ENCODE results near the gene NSUN6.
A peak's percentile ranks its signal among the peaks of the same experiment; 100 is the strongest.
"Not testable (repeated sequence)": the region's sequence is repeated elsewhere in the genome, so short reads cannot be mapped to it uniquely, and the experiment has no call there.

NSUN6 gene

GRCh38 chr10:18611168-18611567 is 40.2 kb downstream of the NSUN6 start:
- Histone ChIP-seq H3K27me3 (ENCODE audit: control insufficient read depth in 2 of 2, insufficient read depth in 2 of 2, low read length in 2 of 2) (no peaks in the 10 kb centered on the region), H3K27ac (ENCODE audit: low read depth in 2 of 2, low read length in 2 of 2) (peak overlapping the region in 1 of 2 donors; percentile 73), H3K4me3 (ENCODE audit: low read length in 2 of 2) (no peak overlapping the region), H3K9me3 (ENCODE audit: control insufficient read depth in 2 of 2, low read length in 2 of 2) (no peaks in the 10 kb centered on the region), H3K9ac (ENCODE audit: low read depth in 1 of 2, low read length in 2 of 2) (no peak overlapping the region), H3K4me1 (ENCODE audit: control insufficient read depth in 2 of 2, insufficient read depth in 2 of 2, low read length in 2 of 2) (peaks cover 4% of the 10 kb centered on the region in 2 donors), H3K36me3 (ENCODE audit: control insufficient read depth in 2 of 2, insufficient read depth in 2 of 2, low read length in 2 of 2) (peaks cover 0 to 3% of the 10 kb centered on the region in 2 donors)

DNA sequence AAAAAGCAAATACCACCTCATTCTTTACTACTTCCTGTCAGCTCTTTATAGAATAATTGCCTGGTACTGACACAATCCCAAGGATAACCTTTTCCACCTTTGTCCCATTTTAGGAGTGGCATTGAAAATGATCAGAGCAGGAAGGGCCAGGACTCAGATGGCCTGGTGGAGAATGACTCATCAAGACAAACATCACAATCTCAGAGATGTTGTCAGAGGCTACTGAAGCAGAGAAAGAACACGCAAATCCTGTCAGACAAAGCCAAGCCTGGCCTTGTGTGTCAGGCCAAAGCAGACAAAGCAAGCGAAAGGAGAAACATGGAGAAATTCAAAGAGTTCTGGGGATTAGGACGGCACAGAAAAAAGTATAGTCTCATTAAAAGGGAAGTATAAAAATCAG is 40.9 kb downstream of the NSUN6 start:
- Histone ChIP-seq H3K27me3 (ENCODE audit: control insufficient read depth in 2 of 2, insufficient read depth in 2 of 2, low read length in 2 of 2) (no peaks in the 10 kb centered on the region), H3K9ac (ENCODE audit: low read depth in 1 of 2, low read length in 2 of 2) (no peak overlapping the region), H3K4me1 (ENCODE audit: control insufficient read depth in 2 of 2, insufficient read depth in 2 of 2, low read length in 2 of 2) (peaks cover 4% of the 10 kb centered on the region in 2 donors), H3K9me3 (ENCODE audit: control insufficient read depth in 2 of 2, low read length in 2 of 2) (no peaks in the 10 kb centered on the region), H3K27ac (ENCODE audit: low read depth in 2 of 2, low read length in 2 of 2) (peak overlapping the region; percentile 73 to 82), H3K4me3 (ENCODE audit: low read length in 2 of 2) (no peak overlapping the region), H3K36me3 (ENCODE audit: control insufficient read depth in 2 of 2, insufficient read depth in 2 of 2, low read length in 2 of 2) (peaks cover 0 to 3% of the 10 kb centered on the region in 2 donors)

DNA sequence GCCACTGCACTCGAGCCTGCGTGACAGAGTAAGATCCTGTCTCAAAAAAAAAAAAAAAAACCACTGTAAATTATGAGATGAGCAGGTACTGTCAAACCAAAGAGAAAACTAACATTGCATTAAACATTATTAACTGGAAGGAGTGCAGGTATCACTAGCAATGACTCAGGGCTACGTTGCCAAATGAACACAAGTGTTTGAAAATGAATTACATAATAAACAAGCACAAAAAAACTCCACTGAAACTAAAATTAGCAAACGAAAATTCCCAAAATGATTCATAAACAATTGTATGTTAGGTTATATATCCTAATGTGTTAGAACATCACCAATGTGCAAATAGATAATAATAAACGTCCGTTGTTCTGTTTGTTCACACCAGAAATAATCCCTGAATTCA is 42.8 kb downstream of the NSUN6 start:
- H3K36me3 ChIP-seq (ENCODE audit: control insufficient read depth in 2 of 2, insufficient read depth in 2 of 2, low read length in 2 of 2), result no peaks in the 10 kb centered on the region
- no peak overlapping the region for H3K9ac ChIP-seq (ENCODE audit: low read depth in 1 of 2, low read length in 2 of 2)
- H3K4me3 ChIP-seq (ENCODE audit: low read length in 2 of 2), result no peak overlapping the region
- peaks cover 4% of the 10 kb centered on the region in 2 donors for H3K4me1 ChIP-seq (ENCODE audit: control insufficient read depth in 2 of 2, insufficient read depth in 2 of 2, low read length in 2 of 2)
- H3K27me3 ChIP-seq (ENCODE audit: control insufficient read depth in 2 of 2, insufficient read depth in 2 of 2, low read length in 2 of 2), result no peaks in the 10 kb centered on the region
- H3K27ac ChIP-seq (ENCODE audit: low read depth in 2 of 2, low read length in 2 of 2), result no peak overlapping the region
- H3K9me3 ChIP-seq (ENCODE audit: control insufficient read depth in 2 of 2, low read length in 2 of 2), result no peaks in the 10 kb centered on the region

- no peaks in the 10 kb centered on the region for H3K9me3 ChIP-seq (ENCODE audit: control insufficient read depth in 2 of 2, low read length in 2 of 2)
- H3K27me3 ChIP-seq (ENCODE audit: control insufficient read depth in 2 of 2, insufficient read depth in 2 of 2, low read length in 2 of 2), result no peaks in the 10 kb centered on the region
- H3K4me1 ChIP-seq (ENCODE audit: control insufficient read depth in 2 of 2, insufficient read depth in 2 of 2, low read length in 2 of 2), result peaks cover 4% of the 10 kb centered on the region in 2 donors
- no peak overlapping the region for H3K9ac ChIP-seq (ENCODE audit: low read depth in 1 of 2, low read length in 2 of 2)
- no peak overlapping the region for H3K27ac ChIP-seq (ENCODE audit: low read depth in 2 of 2, low read length in 2 of 2)
- no peaks in the 10 kb centered on the region for H3K36me3 ChIP-seq (ENCODE audit: control insufficient read depth in 2 of 2, insufficient read depth in 2 of 2, low read length in 2 of 2)
- no peak overlapping the region for H3K4me3 ChIP-seq (ENCODE audit: low read length in 2 of 2)
Measured at GRCh38 chr10:18607503-18608378, 43.6 kb downstream of the NSUN6 start.

DNA sequence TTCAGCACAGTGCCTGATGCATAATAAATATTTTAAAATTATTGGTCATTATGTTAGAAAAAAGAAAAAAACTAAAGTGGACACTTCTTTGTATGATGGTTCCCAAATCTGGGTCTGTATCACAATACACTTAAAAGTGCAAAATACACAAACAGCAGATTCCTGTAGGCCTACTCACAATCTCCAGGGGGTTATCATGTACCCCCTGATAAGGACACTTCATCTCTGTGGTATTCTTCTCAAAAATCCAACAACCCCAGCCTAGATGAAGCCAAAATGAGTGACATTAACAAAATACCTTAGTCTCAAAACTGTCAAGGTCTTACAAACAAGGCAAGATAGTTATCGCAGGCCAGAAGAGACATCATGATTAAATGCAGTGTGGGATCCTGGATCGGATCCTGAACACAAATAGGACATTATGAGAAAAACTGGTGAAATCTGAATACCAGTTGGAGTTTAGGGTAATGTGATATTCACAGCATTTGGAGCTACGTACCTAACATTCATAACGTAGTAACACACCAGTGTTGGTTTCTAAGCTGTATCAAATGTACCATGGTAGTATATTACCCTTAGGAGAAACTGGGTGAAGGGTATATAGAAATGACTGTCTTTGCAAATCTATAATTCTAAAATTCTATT is 45.2 kb downstream of the NSUN6 start:
- no peaks in the 10 kb centered on the region for H3K9me3 ChIP-seq (ENCODE audit: control insufficient read depth in 2 of 2, low read length in 2 of 2)
- no peaks in the 10 kb centered on the region for H3K27me3 ChIP-seq (ENCODE audit: control insufficient read depth in 2 of 2, insufficient read depth in 2 of 2, low read length in 2 of 2)
- no peak overlapping the region for H3K27ac ChIP-seq (ENCODE audit: low read depth in 2 of 2, low read length in 2 of 2)
- no peak overlapping the region for H3K4me3 ChIP-seq (ENCODE audit: low read length in 2 of 2)
- H3K9ac ChIP-seq (ENCODE audit: low read depth in 1 of 2, low read length in 2 of 2), result no peak overlapping the region
- H3K36me3 ChIP-seq (ENCODE audit: control insufficient read depth in 2 of 2, insufficient read depth in 2 of 2, low read length in 2 of 2), result no peaks in the 10 kb centered on the region
- peaks cover 4% of the 10 kb centered on the region in 2 donors for H3K4me1 ChIP-seq (ENCODE audit: control insufficient read depth in 2 of 2, insufficient read depth in 2 of 2, low read length in 2 of 2)

DNA sequence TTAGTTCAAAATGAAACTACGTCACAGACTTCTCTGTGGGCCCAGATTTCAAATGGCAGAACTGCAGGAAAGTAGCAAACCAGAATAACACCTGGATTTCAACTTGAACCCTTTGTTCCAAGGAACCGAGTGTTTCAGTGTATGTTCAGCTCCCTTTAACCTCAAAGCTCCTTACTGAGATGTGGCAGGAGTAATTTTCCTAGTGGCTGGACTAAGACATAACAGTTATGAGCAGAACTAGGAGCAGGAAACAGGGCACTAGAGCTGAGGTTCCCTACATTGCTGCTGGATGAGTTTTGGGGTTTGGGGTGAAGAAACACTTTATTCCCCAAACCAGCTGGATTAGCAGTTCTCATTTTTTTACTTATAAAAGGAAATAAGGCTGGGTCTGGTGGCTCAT is 50.1 kb downstream of the NSUN6 start:
- Histone ChIP-seq H3K4me1 (ENCODE audit: control insufficient read depth in 2 of 2, insufficient read depth in 2 of 2, low read length in 2 of 2) (no peaks in the 10 kb centered on the region), H3K27me3 (ENCODE audit: control insufficient read depth in 2 of 2, insufficient read depth in 2 of 2, low read length in 2 of 2) (no peaks in the 10 kb centered on the region), H3K9ac (ENCODE audit: low read depth in 1 of 2, low read length in 2 of 2) (no peak overlapping the region), H3K9me3 (ENCODE audit: control insufficient read depth in 2 of 2, low read length in 2 of 2) (no peaks in the 10 kb centered on the region), H3K36me3 (ENCODE audit: control insufficient read depth in 2 of 2, insufficient read depth in 2 of 2, low read length in 2 of 2) (no peaks in the 10 kb centered on the region), H3K4me3 (ENCODE audit: low read length in 2 of 2) (no peak overlapping the region), H3K27ac (ENCODE audit: low read depth in 2 of 2, low read length in 2 of 2) (no peak overlapping the region)

DNA sequence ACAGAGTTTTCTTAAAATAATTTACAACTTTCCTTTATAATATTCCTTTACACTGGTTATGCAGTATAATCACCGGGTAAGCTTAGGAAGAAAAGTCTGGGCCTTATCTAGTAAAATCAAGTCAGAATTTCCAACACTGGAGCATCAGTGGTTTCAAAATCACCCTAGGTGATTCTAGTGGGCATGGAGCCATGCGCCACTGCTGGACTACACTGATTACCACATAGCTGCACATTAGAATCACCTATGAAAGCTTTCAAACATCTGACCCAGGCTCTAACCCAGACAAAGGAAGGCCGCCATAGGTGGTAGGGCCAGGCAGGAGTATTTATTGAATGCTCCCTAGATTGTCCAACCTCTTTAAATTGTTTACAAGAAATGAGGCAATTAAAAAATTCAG is 52.0 kb downstream of the NSUN6 start:
- H3K4me1 ChIP-seq (ENCODE audit: control insufficient read depth in 2 of 2, insufficient read depth in 2 of 2, low read length in 2 of 2), result no peaks in the 10 kb centered on the region
- no peak overlapping the region for H3K27ac ChIP-seq (ENCODE audit: low read depth in 2 of 2, low read length in 2 of 2)
- H3K4me3 ChIP-seq (ENCODE audit: low read length in 2 of 2), result no peak overlapping the region
- H3K9me3 ChIP-seq (ENCODE audit: control insufficient read depth in 2 of 2, low read length in 2 of 2), result no peaks in the 10 kb centered on the region
- H3K36me3 ChIP-seq (ENCODE audit: control insufficient read depth in 2 of 2, insufficient read depth in 2 of 2, low read length in 2 of 2), result peaks cover 0 to 8% of the 10 kb centered on the region in 2 donors
- no peaks in the 10 kb centered on the region for H3K27me3 ChIP-seq (ENCODE audit: control insufficient read depth in 2 of 2, insufficient read depth in 2 of 2, low read length in 2 of 2)
- H3K9ac ChIP-seq (ENCODE audit: low read depth in 1 of 2, low read length in 2 of 2), result no peak overlapping the region

- Histone ChIP-seq H3K9me3 (ENCODE audit: control insufficient read depth in 2 of 2, low read length in 2 of 2) (no peaks in the 10 kb centered on the region), H3K4me3 (ENCODE audit: low read length in 2 of 2) (no peak overlapping the region), H3K27ac (ENCODE audit: low read depth in 2 of 2, low read length in 2 of 2) (no peak overlapping the region), H3K27me3 (ENCODE audit: control insufficient read depth in 2 of 2, insufficient read depth in 2 of 2, low read length in 2 of 2) (no peaks in the 10 kb centered on the region), H3K9ac (ENCODE audit: low read depth in 1 of 2, low read length in 2 of 2) (no peak overlapping the region), H3K4me1 (ENCODE audit: control insufficient read depth in 2 of 2, insufficient read depth in 2 of 2, low read length in 2 of 2) (no peaks in the 10 kb centered on the region), H3K36me3 (ENCODE audit: control insufficient read depth in 2 of 2, insufficient read depth in 2 of 2, low read length in 2 of 2) (peaks cover 0 to 8% of the 10 kb centered on the region in 2 donors)
Measured at GRCh38 chr10:18594574-18595156, 56.7 kb downstream of the NSUN6 start.

DNA sequence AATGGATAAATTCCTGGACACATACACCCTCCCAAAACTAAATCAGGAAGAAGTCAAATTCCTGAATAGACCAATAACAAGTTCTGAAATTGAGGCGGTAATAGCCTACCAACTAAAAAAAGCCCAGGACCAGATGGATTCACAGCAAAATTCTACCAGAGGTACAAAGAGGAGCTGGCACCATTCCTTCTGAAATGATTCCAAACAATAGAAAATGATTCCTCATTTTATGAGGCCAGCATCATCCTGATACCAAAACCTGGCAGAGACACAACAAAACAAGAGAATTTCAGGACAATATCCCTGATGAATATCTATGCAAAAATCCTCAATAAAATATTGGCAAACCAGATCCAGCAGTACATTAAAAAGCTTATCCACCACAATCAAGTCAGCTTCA is 60.2 kb downstream of the NSUN6 start:
- H3K9ac ChIP-seq (ENCODE audit: low read depth in 1 of 2, low read length in 2 of 2); H3K4me3 ChIP-seq (ENCODE audit: low read length in 2 of 2); H3K9me3 ChIP-seq (ENCODE audit: control insufficient read depth in 2 of 2, low read length in 2 of 2); H3K27me3 ChIP-seq (ENCODE audit: control insufficient read depth in 2 of 2, insufficient read depth in 2 of 2, low read length in 2 of 2); H3K27ac ChIP-seq (ENCODE audit: low read depth in 2 of 2, low read length in 2 of 2); H3K4me1 ChIP-seq (ENCODE audit: control insufficient read depth in 2 of 2, insufficient read depth in 2 of 2, low read length in 2 of 2): not testable (repeated sequence)
- peaks cover 0 to 13% of the 10 kb centered on the region in 2 donors for H3K36me3 ChIP-seq (ENCODE audit: control insufficient read depth in 2 of 2, insufficient read depth in 2 of 2, low read length in 2 of 2)

DNA sequence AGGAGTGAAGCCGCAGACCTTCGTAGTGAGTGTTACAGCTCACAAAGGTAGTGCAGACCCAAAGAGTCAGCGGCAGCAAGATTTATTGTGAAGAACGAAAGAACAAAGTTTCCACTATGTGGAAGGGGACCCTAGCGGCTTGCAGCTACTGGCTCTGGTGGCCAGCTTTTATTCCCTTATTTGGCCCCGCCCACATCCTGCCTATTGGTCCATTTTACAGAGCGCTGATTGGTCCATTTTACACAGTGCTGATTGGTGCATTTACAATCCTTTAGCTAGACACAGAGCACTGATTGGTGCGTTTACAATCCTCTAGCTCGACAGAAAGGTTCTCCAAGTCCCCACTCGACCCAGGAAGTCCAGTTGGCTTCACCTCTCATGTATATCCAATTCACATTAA is 64.8 kb downstream of the NSUN6 start:
- H3K9me3 ChIP-seq (ENCODE audit: control insufficient read depth in 2 of 2, low read length in 2 of 2); H3K9ac ChIP-seq (ENCODE audit: low read depth in 1 of 2, low read length in 2 of 2); H3K4me3 ChIP-seq (ENCODE audit: low read length in 2 of 2); H3K4me1 ChIP-seq (ENCODE audit: control insufficient read depth in 2 of 2, insufficient read depth in 2 of 2, low read length in 2 of 2); H3K27ac ChIP-seq (ENCODE audit: low read depth in 2 of 2, low read length in 2 of 2); H3K27me3 ChIP-seq (ENCODE audit: control insufficient read depth in 2 of 2, insufficient read depth in 2 of 2, low read length in 2 of 2): not testable (repeated sequence)
- H3K36me3 ChIP-seq (ENCODE audit: control insufficient read depth in 2 of 2, insufficient read depth in 2 of 2, low read length in 2 of 2), result peaks cover 0 to 12% of the 10 kb centered on the region in 2 donors

Data from mucosa of rectum (tissue), 2 donors.